ENCODE measurements around the gene SH3PXD2B.

Gene SH3PXD2B

DNA sequence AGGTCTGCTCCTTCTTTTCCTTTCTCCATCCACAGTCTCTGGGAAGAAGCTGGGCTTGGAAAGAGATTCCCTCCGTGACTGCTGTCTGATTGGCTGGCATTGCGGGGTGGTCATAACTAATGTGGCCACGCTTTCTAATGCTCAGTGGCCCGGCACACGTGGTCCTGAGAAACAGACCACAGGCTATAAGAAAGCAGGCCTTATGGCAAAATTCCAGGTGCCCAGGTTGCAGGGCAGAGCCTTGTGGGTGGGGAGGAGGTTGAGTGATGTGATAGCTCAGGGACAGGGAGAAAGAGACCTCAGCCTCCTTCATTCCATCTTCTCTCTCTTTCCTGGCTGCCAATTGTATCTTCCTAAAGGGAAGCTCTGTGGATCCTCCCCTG is 5.4 kb upstream of the SH3PXD2B start:
- TF ChIP-seq, protein P1, sequence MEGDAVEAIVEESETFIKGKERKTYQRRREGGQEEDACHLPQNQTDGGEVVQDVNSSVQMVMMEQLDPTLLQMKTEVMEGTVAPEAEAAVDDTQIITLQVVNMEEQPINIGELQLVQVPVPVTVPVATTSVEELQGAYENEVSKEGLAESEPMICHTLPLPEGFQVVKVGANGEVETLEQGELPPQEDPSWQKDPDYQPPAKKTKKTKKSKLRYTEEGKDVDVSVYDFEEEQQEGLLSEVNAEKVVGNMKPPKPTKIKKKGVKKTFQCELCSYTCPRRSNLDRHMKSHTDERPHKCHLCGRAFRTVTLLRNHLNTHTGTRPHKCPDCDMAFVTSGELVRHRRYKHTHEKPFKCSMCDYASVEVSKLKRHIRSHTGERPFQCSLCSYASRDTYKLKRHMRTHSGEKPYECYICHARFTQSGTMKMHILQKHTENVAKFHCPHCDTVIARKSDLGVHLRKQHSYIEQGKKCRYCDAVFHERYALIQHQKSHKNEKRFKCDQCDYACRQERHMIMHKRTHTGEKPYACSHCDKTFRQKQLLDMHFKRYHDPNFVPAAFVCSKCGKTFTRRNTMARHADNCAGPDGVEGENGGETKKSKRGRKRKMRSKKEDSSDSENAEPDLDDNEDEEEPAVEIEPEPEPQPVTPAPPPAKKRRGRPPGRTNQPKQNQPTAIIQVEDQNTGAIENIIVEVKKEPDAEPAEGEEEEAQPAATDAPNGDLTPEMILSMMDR (IDR thresholded peaks at IDR 0.05; ENCODE audit: low read depth, low read length) = no peak
- DNase-seq (ENCODE audit: extremely low read depth, low read depth) = no peak

DNA sequence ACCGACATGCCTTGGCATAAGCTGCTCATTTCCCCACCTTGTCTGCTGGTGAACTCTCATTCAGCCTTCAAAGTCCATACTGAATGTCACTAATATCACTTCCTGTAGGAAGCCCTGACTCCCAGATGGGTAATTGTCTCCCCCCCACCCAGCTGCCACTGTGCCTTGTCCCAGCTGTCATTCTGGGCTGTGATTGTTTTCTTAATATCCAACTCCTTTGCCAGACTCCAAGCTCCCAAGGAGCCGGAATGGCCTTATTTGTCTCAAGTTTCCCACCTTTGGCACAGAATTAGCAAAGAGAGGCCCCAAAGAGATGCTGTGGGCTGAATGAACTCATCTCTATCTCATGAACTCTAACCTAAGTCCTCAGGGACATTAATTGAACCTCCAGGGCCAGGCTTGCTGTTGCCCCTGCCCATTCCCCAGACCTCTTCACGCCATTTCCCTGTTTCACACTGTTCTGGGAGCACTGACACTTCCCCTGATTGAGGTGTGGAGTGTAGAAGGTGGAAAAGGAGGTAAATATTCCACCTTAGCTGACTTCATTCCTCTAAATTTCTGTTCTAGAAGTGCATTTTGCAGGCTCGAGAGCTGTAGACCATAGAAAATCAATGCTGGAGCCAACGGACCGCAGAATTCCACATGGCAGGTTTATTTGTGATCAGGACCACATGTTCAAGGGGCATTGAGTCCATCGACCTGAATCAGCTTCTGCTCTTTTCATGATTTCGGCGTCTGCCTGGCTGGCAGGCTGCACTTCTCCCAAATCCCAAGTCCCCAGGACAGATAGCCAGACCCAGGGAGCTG is 4.9 kb upstream of the SH3PXD2B start:
- TF ChIP-seq, protein P1 (IDR thresholded peaks at IDR 0.05; ENCODE audit: low read depth, low read length) = no peak
- no peak for DNase-seq (ENCODE audit: extremely low read depth, low read depth)

DNA sequence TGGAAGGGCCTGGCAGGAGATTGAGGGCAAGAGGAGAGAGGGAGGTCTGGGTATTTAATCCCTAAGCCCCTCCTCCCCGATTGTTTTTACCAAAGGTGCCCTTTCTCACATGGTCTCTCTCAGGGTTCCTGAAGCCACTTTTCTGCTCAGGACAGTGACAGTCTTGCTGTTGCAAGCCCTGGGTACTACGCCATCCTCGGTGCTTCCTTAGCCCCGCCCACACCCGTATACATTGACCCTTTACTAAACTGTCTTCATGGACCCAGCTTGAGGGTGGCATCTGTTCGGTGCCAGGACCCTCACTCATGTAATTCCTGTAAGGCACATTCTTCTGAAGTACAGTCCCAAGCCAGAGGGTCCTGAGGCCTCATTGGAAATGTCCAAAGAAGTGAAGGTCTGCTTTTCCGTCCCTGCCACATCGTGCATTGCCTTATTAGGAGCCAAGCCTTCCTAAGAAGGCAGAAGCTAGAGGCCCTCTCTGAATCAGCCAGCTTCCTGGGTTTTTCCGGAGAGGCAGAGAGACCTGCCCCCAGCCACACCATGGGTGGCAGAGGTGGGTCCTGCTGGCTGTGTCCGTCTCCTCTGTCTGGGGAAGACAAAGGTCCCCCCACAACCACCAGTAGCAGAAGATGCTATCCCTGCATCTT is 1.9 kb upstream of the SH3PXD2B start:
- no peak for DNase-seq (ENCODE audit: extremely low read depth, low read depth)
- TF ChIP-seq, protein P1 (IDR thresholded peaks at IDR 0.05; ENCODE audit: low read depth, low read length) = no peak

DNA sequence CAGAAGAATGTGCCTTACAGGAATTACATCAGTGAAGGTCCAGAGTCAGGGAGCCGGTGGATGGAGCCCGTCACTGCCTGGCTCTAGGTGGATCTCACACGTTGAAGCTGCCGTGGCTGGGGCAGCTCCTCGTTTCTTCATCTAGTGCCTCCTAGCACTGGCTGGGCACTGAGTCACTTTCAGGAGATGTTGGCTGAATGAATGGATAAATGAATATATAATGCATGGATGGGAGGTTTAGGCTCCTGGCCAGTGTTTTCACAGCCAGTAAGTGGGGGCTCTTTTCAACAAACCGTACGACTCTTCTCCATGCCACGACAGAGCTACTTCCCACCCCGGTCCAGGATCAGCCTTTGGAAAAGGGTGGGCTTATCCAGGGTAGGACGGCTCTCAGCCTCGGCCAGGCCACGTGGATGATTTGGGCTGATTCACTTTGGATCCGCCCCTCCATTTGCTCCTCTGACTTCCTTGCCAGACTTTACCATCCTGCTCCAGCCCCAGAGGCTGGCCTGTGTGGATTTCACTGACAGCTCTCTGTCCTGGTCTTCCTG is 1.3 kb upstream of the SH3PXD2B start:
- DNase-seq (ENCODE audit: extremely low read depth, low read depth) = no peak
- TF ChIP-seq, protein P1 (IDR thresholded peaks at IDR 0.05; ENCODE audit: low read depth, low read length) = no peak

DNA sequence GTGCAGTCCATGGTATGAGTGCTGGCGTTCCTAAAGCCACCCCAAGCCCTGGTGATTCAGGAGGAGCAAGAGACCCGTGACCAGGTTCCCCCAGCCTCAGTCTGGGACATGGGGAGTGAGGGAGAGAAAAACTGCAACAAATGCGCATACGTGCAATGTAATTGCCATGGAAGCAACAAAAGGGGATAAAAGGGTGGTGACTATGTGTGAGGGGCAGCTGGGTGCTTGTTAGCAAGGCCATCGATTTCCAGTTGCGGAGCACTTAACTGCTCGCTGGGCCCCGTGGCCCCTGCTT is 709 bp upstream of the SH3PXD2B start:
- TF ChIP-seq, protein P1 (IDR thresholded peaks at IDR 0.05; ENCODE audit: low read depth, low read length) = no peak
- DNase-seq (ENCODE audit: extremely low read depth, low read depth) = no peak

DNA sequence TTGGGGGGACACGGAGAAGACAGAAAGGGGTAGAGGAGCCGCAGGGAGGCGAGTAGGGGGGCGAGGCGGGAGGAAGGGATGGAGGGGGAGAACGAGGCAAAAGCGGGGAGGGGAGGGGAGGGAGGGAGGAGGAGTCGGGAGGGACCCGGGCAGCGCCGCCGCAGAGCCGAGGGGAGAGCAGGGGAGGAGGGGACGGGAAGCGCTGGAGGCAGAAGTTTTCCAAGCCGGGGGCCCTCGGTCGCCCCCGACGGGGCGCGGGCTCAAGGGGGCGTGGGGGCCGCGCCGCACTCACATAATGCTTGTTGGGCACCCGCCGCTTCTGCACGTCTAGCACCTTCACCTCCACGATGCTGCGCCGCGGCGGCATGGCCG is 353 bp downstream of the SH3PXD2B start:
- TF ChIP-seq, protein P1 (IDR thresholded peaks at IDR 0.05; ENCODE audit: low read depth, low read length) = no peak
- DNase-seq (ENCODE audit: extremely low read depth, low read depth) = no peak
